ENCODE data around the gene MMP1. TPM values are rescaled to one million over a fixed set of nuclear protein-coding genes. Genes with fewer than 3 reads are reported as not detected.

Gene MMP1
- total RNA-seq, 1 donor from 2014 or later = not detected

- DNase-seq (ENCODE audit: low spot score) = no peak
- ATAC-seq = peak; percentile 22
Observed at GRCh38 chr11:102807921-102808320, 10.0 kb upstream of the MMP1 start.

- ATAC-seq = no peak
- DNase-seq (ENCODE audit: low spot score) = no peak
Observed at GRCh38 chr11:102806296-102806695, 8.3 kb upstream of the MMP1 start.

- ATAC-seq (no peak), DNase-seq (ENCODE audit: low spot score) (no peak)
Observed at GRCh38 chr11:102802341-102802740, 4.4 kb upstream of the MMP1 start.

- ATAC-seq (no peak), DNase-seq (ENCODE audit: low spot score) (no peak)
Observed at GRCh38 chr11:102800767-102801166, 2.8 kb upstream of the MMP1 start.

GRCh38 chr11:102799681-102800340 lies 1.9 kb upstream of the MMP1 start:
- DNase-seq (ENCODE audit: low spot score) (no peak), ATAC-seq (no peak)

- no peak for ATAC-seq
- no peak for DNase-seq (ENCODE audit: low spot score)
Observed at GRCh38 chr11:102794382-102794781, 3.6 kb downstream of the MMP1 start.

- no peak for ATAC-seq
- no peak for DNase-seq (ENCODE audit: low spot score)
Observed at GRCh38 chr11:102793677-102794290, 4.2 kb downstream of the MMP1 start.

GRCh38 chr11:102792604-102793003 lies 5.4 kb downstream of the MMP1 start:
- DNase-seq (ENCODE audit: low spot score) = no peak
- no peak for ATAC-seq

GRCh38 chr11:102791271-102792036 lies 6.5 kb downstream of the MMP1 start:
- ATAC-seq (no peak), DNase-seq (ENCODE audit: low spot score) (no peak)

GRCh38 chr11:102788334-102788995 lies 9.5 kb downstream of the MMP1 start:
- DNase-seq (ENCODE audit: low spot score) (no peak), ATAC-seq (no peak)

GRCh38 chr11:102784380-102784779 lies 13.6 kb downstream of the MMP1 start:
- ATAC-seq = no peak
- no peak for DNase-seq (ENCODE audit: low spot score)

- ATAC-seq = no peak
Observed at GRCh38 chr11:102783720-102784119, 14.2 kb downstream of the MMP1 start.

GRCh38 chr11:102783016-102783415 lies 14.9 kb downstream of the MMP1 start:
- ATAC-seq (no peak), DNase-seq (ENCODE audit: low spot score) (no peak)

More at GRCh38 chr11:102783720-102784119, 14.2 kb downstream of the MMP1 start:
- no peak for DNase-seq (ENCODE audit: low spot score)

- DNase-seq (ENCODE audit: low spot score) = no peak
- ATAC-seq = no peak
Observed at GRCh38 chr11:102781676-102782075, 16.3 kb downstream of the MMP1 start.

- peak; percentile 33 for ATAC-seq
Observed at GRCh38 chr11:102780491-102780918, 17.5 kb downstream of the MMP1 start, which contains the start of gene MMP10. Gene MMP10 (minus strand): TSS chr11:102780628. CDS start chr11:102780591, 37 bp downstream.

GRCh38 chr11:102776454-102776853 lies 21.5 kb downstream of the MMP1 start:
- no peak for ATAC-seq
- no peak for DNase-seq (ENCODE audit: low spot score)

More at GRCh38 chr11:102780491-102780918, 17.5 kb downstream of the MMP1 start, which contains the start of gene MMP10:
- no peak for DNase-seq (ENCODE audit: low spot score)

- DNase-seq (ENCODE audit: low spot score) (no peak), ATAC-seq (no peak)
Observed at GRCh38 chr11:102773386-102773785, 24.6 kb downstream of the MMP1 start.

- ATAC-seq (no peak), DNase-seq (ENCODE audit: low spot score) (no peak)
Observed at GRCh38 chr11:102771351-102771750, 26.6 kb downstream of the MMP1 start.

GRCh38 chr11:102770191-102770590 lies 27.8 kb downstream of the MMP1 start:
- DNase-seq (ENCODE audit: low spot score) (no peak), ATAC-seq (no peak)

GRCh38 chr11:102767800-102768199 lies 30.2 kb downstream of the MMP1 start:
- no peak for ATAC-seq
- DNase-seq (ENCODE audit: low spot score) = no peak

GRCh38 chr11:102763440-102763839 lies 34.5 kb downstream of the MMP1 start:
- no peak for ATAC-seq
- no peak for DNase-seq (ENCODE audit: low spot score)

All from left lobe of liver (tissue), 2 donors.